Hematopoietic multipotent progenitor cell (in vitro differentiated cells): ENCODE results near the gene PRPS1L1. TPM values are rescaled to one million over a fixed set of nuclear protein-coding genes. Genes with fewer than 3 reads are reported as not detected.

Experiments
- total RNA-seq: library from RNA; depleted of rRNA; stranded (reverse); fragments of >200 nt; gene quantifications from one replicate; pipeline ENCODE4 v1.2.3, GENCODE V29; 2012

The PRPS1L1 gene
- total RNA-seq, 1 donor = under 0.01 TPM

Other genes with a start within 250 kb of the PRPS1L1 start
- 11.3 TPM for gene SNX13, start 87.4 kb downstream of the PRPS1L1 start, total RNA-seq